Measurements from ENCODE around the gene BEND2.
"Not testable (repeated sequence)": the region's sequence is repeated elsewhere in the genome, so short reads cannot be mapped to it uniquely, and the experiment has no call there.

Gene BEND2

DNA sequence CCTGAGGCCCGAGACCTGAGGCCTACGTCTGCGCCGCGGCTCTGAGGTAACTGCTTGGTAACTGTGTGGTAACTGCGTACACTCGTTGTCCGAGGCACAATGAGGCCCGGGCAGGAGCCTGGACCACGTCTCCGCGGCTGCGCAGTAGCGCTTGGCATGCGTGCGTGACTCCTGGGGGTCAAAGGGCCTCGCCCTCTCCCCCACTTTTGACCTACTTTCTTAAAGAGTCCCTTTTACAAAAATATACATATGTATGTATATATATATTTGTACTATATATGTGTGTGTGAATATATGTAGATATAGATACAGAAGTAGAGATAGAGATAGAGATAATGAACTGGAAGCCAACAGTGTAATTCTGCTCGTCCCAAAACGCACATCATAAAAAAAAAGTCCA is at the start of gene BEND2:
BEND2 (minus strand) TSS at position 101 of the 400 bp plus-strand sequence. CDS start 136 bp downstream, outside the sequence.
- ChIA-PET CTCF (no interaction called here), POLR2A (no interaction called here)
- no peak for DNase-seq (ENCODE audit: extremely low spot score)
- TF ChIP-seq, protein P1, sequence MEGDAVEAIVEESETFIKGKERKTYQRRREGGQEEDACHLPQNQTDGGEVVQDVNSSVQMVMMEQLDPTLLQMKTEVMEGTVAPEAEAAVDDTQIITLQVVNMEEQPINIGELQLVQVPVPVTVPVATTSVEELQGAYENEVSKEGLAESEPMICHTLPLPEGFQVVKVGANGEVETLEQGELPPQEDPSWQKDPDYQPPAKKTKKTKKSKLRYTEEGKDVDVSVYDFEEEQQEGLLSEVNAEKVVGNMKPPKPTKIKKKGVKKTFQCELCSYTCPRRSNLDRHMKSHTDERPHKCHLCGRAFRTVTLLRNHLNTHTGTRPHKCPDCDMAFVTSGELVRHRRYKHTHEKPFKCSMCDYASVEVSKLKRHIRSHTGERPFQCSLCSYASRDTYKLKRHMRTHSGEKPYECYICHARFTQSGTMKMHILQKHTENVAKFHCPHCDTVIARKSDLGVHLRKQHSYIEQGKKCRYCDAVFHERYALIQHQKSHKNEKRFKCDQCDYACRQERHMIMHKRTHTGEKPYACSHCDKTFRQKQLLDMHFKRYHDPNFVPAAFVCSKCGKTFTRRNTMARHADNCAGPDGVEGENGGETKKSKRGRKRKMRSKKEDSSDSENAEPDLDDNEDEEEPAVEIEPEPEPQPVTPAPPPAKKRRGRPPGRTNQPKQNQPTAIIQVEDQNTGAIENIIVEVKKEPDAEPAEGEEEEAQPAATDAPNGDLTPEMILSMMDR (IDR thresholded peaks at IDR 0.05; ENCODE audit: control extremely low read depth, extremely low read depth, low read depth, missing control alignments), result no peak

DNA sequence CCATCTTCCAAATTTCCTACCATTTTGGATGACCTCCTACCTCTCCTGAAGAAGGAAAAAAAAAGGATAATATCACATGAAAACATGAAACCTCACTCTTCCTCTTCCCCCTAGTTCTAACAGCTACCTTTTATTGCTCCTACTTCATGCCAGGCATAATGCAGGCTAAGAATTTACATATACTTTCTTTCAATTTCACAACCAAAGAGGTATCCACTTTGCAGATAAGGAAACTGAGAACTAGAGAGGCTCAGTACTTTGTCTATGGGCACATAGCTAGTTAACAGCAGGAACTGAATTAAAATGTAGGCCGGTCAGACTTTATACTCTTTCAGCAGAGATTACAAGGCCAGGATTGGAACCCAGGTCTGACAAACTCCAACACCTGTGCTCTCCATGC is 34.4 kb upstream of the BEND2 start:
- TF ChIP-seq, protein P1 (IDR thresholded peaks at IDR 0.05; ENCODE audit: control extremely low read depth, extremely low read depth, low read depth, missing control alignments), result no peak
- ChIA-PET POLR2A (no interaction called here), CTCF (no interaction called here)
- no peak for DNase-seq (ENCODE audit: extremely low spot score)

DNA sequence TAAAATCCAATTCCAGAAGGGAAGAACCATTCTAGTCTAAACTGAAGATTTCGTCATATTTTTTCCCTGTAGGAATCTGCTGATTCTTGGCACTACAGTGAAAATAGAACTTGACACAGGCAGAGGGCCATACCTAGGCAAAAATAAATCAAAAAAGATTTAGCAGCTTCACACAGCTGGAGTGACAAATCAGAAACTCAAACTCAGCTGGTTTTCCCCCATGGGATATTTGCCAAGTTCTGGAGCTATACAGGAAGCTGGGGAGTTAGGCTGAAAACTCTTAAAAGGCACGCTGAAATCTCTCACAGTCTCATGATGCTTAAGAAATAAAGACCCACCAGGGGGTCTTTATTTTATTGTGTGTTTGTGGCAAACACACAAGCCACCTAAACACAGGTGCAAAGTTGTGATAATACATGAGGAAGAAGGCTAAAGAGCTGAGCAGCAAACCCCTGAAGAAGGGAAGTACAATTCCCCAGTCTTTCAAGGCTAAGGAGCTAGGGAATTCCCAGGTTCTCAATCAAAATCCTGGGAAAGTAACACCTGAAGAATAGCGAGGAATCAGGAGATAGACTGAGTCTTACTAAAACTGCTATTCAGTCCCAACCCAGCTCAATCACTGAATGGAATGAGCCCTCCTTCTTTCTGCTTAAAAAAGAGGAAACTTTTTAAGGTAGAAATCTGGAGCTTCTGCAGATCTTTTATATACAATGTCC is 32.1 kb upstream of the BEND2 start:
- POLR2A ChIA-PET, result no interaction called here
- TF ChIP-seq, protein P1 (IDR thresholded peaks at IDR 0.05; ENCODE audit: control extremely low read depth, extremely low read depth, low read depth, missing control alignments), result no peak
- CTCF ChIA-PET, result no interaction called here
- no peak for DNase-seq (ENCODE audit: extremely low spot score)

DNA sequence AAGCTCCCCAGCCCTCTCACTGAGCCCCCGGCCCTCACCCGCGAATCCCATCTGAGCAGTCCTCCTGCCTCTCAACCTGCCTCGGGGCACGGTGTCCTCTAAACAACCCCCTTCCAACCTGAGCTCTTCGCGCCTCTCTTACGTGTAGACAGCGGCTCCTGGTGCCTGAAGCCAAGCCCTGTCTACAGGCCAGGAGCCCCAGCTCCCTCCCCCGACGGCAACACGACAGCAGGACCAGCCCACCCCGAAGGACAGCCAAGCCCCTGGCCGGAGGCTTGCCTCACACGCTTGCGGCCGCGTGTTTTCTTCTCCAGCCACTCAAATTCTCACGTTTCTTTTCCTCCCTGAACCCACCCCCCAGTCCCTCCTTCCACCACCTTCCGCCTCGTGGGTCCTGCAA is 9.0 kb upstream of the BEND2 start:
- DNase-seq (ENCODE audit: extremely low spot score); CTCF ChIA-PET; POLR2A ChIA-PET: not testable (repeated sequence)

DNA sequence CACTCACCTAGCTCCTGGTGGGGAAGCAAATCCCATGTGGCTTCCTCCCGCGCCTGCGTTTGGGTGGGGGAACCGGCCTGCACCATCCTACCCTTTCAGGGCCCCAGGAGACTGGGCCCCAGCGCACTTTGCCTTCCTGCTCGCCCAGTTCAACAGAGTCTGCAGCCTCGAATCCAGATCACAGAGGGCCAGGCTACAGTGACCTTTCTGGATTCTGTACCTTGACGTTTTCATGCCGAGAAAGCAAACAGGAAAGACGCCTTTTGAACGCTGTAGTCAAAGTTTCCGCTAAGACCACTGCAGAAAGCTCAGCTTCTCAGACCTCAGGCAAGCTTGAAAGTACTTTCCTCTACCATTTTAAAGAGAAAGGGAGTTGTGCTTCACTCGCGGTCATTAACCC is 7.4 kb upstream of the BEND2 start:
- TF ChIP-seq, protein P1 (IDR thresholded peaks at IDR 0.05; ENCODE audit: control extremely low read depth, extremely low read depth, low read depth, missing control alignments), result no peak
- POLR2A ChIA-PET, result no interaction called here
- CTCF ChIA-PET, result no interaction called here
- no peak for DNase-seq (ENCODE audit: extremely low spot score)

DNA sequence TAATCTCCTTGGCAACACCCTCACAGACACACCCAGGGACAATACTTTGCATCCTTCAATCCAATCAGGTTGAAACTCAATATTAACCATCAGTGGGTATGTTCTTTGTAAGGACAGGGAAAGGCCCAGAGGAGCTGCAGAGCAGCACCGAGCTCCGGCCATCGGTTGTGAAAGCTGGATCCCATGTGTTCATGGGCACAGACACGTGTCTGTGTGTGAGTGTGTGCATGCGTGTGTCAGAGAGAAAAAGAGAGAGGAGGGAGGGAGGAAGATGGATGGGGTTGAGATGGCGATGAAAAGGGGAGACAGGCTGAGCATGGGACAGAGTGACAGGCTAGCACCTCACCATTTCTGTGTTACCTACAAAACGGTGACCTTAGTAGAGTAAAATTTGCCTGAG is 6.8 kb upstream of the BEND2 start:
- ChIA-PET CTCF (no interaction called here), POLR2A (no interaction called here)
- DNase-seq (ENCODE audit: extremely low spot score), result no peak
- TF ChIP-seq, protein P1 (IDR thresholded peaks at IDR 0.05; ENCODE audit: control extremely low read depth, extremely low read depth, low read depth, missing control alignments), result no peak

DNA sequence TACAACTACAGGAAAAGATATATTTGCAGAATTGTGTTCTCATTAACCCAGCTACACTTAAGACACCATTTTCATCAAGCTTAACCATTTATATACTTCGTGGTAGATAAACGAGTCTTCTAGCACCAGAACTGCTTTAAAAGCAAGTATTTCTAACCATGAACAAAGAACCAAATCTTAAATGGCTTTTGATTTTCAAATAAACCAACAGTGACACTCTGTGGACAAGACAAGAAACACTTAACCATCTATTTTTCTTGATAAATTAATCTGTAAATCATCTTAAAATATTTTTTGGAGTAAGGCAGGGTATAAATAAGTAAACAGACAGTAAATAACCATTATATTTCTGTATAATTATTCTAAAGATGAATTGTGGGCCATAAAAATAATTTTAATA is 10.2 kb downstream of the BEND2 start:
- CTCF ChIA-PET, result no interaction called here
- TF ChIP-seq, protein P1 (IDR thresholded peaks at IDR 0.05; ENCODE audit: control extremely low read depth, extremely low read depth, low read depth, missing control alignments), result no peak
- DNase-seq (ENCODE audit: extremely low spot score), result no peak
- POLR2A ChIA-PET, result no interaction called here

All from GM10248 (cell line).